Nephron (organoid): ENCODE results near the gene NR3C2.

Experiments used
- H3K27ac Mint-ChIP-seq, 3 experiments: 2 replicates each; pipeline ENCODE4 v1.8.0; 2020; ENCODE audit warnings: mixed read lengths in 3 of 3, mild to moderate bottlenecking in 2 of 3, moderate library complexity in 1 of 3
- H3K27me3 Mint-ChIP-seq: 2 replicates; pipeline ENCODE4 v1.8.0; 2021; ENCODE audit warnings: low read depth, mild to moderate bottlenecking, moderate library complexity, mixed read lengths
- H3K36me3 Mint-ChIP-seq: 2 replicates; pipeline ENCODE4 v1.8.0; 2020; ENCODE audit warnings: low read depth, mixed read lengths
- H3K4me1 Mint-ChIP-seq: 2 replicates; pipeline ENCODE4 v1.8.0; 2020; ENCODE audit warnings: mixed read lengths
- H3K4me3 Mint-ChIP-seq, 3 experiments: 2 replicates each; pipeline ENCODE4 v1.8.0; 2020; ENCODE audit warnings: mild to moderate bottlenecking in 3 of 3, mixed read lengths in 3 of 3, moderate library complexity in 2 of 3
- H3K9me3 Mint-ChIP-seq: 2 replicates; pipeline ENCODE4 v1.8.0; 2020; ENCODE audit warnings: mixed read lengths
- TF ChIP-seq, protein P1 (sequence below), 3 experiments: fragments of 200-600 bp; sonication (generic); IDR thresholded peaks; one replicate each; pipeline ENCODE4 v1.5.0; 2021; ENCODE audit warnings: antibody characterized with exemption in 3 of 3; ENCODE audit not compliant: unreplicated experiment in 3 of 3

Gene NR3C2

DNA sequence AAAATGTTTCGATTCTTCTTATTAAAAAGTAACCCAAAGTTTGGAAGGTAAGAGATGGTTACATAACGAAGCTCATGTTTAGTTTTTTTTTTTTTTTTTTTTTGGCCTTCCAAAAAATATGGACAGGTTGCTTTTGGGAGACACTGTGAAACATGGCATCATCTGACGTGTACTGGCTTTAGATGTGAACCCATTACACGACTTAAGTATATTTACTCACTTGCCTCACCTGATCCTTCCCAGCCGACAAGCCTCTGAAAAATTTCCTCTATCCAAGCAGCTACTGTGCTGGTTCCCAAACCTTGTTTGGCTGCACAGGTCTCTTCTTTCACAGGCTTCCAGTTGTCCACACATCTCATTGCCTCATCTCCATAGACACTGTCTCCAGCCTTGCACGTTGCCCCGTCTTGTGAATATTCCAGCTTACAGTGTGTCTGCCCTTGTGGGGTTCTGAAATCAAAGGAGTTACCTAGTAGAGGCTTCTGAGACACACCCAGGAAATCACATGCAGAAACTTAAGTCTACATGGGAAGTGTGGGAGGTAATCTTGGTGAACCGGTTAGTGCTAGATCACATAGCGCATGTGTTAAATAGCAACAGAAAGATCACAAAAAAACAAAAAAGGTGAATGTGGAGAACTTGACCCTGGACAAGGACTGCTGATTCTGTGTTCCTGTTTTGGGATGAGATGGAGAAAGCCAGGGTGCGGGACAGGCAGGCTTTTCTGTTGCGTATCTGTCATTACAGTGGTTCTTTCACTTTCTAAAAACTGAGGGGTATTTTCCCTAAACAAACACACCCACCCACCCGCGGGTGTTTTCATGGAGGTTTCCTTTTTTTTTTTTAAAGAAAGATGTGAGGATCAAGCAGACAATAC, 381.7 kb downstream of the NR3C2 start:
- Mint-ChIP-seq H3K4me1 (peaks cover 67% of the 10 kb centered on the region), H3K36me3 (peaks cover 16% of the 10 kb centered on the region), H3K9me3 (no peaks in the 10 kb centered on the region), H3K27ac (peak overlapping the region in 2 of 3 experiments; percentile 1 to 24), H3K27me3 (no peaks in the 10 kb centered on the region), H3K4me3 (no peak overlapping the region)
- TF ChIP-seq, protein P1, sequence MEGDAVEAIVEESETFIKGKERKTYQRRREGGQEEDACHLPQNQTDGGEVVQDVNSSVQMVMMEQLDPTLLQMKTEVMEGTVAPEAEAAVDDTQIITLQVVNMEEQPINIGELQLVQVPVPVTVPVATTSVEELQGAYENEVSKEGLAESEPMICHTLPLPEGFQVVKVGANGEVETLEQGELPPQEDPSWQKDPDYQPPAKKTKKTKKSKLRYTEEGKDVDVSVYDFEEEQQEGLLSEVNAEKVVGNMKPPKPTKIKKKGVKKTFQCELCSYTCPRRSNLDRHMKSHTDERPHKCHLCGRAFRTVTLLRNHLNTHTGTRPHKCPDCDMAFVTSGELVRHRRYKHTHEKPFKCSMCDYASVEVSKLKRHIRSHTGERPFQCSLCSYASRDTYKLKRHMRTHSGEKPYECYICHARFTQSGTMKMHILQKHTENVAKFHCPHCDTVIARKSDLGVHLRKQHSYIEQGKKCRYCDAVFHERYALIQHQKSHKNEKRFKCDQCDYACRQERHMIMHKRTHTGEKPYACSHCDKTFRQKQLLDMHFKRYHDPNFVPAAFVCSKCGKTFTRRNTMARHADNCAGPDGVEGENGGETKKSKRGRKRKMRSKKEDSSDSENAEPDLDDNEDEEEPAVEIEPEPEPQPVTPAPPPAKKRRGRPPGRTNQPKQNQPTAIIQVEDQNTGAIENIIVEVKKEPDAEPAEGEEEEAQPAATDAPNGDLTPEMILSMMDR (IDR thresholded peaks at IDR 0.05; ENCODE audit: unreplicated experiment in 3 of 3): no peak

DNA sequence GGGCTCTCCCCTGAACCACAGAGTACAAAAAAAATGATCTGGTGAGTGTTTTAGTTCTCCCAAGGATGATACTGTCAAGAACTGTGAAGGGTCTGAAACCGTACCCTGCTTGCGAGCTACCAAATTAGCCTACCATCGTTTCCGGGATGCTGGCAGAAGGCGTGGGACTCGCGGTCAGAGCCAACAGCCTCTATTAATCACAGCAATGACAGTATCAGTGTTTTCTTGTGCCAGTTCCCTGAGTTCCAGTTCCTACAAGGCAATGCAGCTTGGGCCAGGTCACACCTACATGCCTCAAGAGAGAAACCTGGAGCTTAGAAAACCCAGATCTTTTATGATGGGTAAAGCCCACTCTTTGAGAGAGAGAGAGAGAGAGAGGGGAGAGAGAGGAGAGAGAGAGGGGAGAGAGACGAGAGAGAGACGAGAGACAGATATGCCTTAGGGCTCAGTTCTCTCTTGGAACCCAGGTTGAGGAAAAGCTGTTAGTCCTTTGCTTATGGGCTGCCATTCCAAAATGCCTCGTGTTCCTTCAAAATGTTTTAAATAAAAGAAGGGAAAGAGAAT, 382.5 kb downstream of the NR3C2 start:
- Mint-ChIP-seq H3K36me3 (peaks cover 9% of the 10 kb centered on the region), H3K9me3 (no peaks in the 10 kb centered on the region), H3K27me3 (no peaks in the 10 kb centered on the region), H3K4me3 (no peak overlapping the region), H3K4me1 (peaks cover 61% of the 10 kb centered on the region), H3K27ac (peak overlapping the region in 1 of 3 experiments; percentile 20)
- TF ChIP-seq, protein P1 (IDR thresholded peaks at IDR 0.05; ENCODE audit: unreplicated experiment in 3 of 3): no peak

DNA sequence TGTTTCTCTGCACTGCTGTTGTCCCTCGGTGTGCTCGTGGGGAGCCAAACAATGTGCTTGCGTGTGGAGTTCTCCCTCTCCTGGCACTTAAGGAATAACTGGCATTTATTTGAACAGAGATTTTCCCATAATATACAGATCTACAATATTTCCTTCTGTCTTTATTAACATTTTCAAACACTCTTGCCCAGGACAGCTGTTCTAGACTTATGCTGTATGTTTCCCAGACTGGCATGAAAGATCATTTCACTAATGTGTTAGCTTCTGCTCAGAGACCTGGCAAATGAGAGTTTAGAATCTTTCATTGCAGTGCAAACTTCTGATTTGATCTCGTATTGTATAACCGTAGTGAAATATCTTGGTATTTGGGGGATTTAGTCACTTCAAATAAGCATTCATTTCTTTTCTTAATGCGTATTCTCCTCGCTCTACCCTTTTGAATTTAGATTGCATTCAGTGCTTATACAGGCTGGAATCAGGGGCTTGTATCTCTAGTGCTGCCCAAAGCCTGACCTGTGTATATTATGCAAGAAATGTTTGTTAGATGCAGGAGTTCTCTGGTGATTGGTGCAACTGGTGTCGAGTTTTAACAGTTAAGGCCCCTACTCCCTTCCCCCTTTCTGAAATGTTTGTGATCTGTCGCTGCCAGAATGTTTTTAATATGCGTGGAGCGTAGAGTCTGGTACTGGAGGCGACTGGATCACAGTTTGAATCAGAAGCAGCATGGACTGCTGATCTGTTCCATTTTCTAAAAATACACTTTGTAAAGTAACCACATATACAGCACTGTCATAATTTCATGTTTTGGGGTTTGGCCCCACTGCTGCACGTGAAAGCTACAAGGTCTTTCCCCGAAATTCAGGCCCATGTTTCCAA, 384.0 kb downstream of the NR3C2 start:
- no peaks in the 10 kb centered on the region for H3K9me3 Mint-ChIP-seq
- peaks cover 71% of the 10 kb centered on the region for H3K4me1 Mint-ChIP-seq
- H3K4me3 Mint-ChIP-seq: no peak overlapping the region
- H3K27me3 Mint-ChIP-seq: no peaks in the 10 kb centered on the region
- H3K27ac Mint-ChIP-seq: peak overlapping the region in 2 of 3 experiments; percentile 29 to 40
- TF ChIP-seq, protein P1 (IDR thresholded peaks at IDR 0.05; ENCODE audit: unreplicated experiment in 3 of 3): no peak
- H3K36me3 Mint-ChIP-seq: no peaks in the 10 kb centered on the region

DNA sequence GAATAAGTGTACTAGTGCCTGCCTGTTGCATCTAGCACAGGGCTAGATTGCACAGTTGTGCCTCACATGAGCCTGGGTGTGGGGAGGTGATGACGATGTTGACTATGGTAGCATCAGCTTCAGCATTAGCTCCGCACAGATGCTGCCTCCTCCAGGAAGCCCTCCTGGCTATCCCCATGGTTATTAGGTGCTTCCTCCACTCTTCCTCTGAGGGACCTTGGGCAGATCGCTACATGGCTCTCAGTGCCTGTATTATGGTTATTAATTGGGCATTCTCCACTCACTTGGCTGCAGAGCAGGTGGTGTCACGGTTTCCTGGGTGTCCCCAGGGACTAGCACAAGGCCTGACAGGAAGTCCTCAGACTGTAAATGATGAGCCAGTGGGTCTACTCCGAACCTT, 384.7 kb downstream of the NR3C2 start:
- H3K9me3 Mint-ChIP-seq: no peaks in the 10 kb centered on the region
- no peak overlapping the region for H3K4me3 Mint-ChIP-seq
- peaks cover 2% of the 10 kb centered on the region for H3K27me3 Mint-ChIP-seq
- peaks cover 75% of the 10 kb centered on the region for H3K4me1 Mint-ChIP-seq
- no peaks in the 10 kb centered on the region for H3K36me3 Mint-ChIP-seq
- TF ChIP-seq, protein P1 (IDR thresholded peaks at IDR 0.05; ENCODE audit: unreplicated experiment in 3 of 3): no peak
- peak overlapping the region in 1 of 3 experiments; percentile 29 for H3K27ac Mint-ChIP-seq

- H3K9me3 Mint-ChIP-seq: no peaks in the 10 kb centered on the region
- H3K4me1 Mint-ChIP-seq: peaks cover 72% of the 10 kb centered on the region
- H3K36me3 Mint-ChIP-seq: no peaks in the 10 kb centered on the region
Observed at GRCh38 chr4:148056879-148057278, 385.3 kb downstream of the NR3C2 start.

More at GRCh38 chr4:148056879-148057278, 385.3 kb downstream of the NR3C2 start:
- peak overlapping the region in 1 of 3 experiments; percentile 15 for H3K27ac Mint-ChIP-seq
- TF ChIP-seq, protein P1 (IDR thresholded peaks at IDR 0.05; ENCODE audit: unreplicated experiment in 3 of 3): no peak
- H3K27me3 Mint-ChIP-seq: peaks cover 3% of the 10 kb centered on the region
- H3K4me3 Mint-ChIP-seq: no peak overlapping the region
